IPS-20b (cell line): ENCODE measurements around the gene MRFAP1.
A peak's percentile ranks its signal among the peaks of the same experiment; 100 is the strongest.
"Not testable (repeated sequence)": the region's sequence is repeated elsewhere in the genome, so short reads cannot be mapped to it uniquely, and the experiment has no call there.

Experiments
- H3K27ac ChIP-seq: one replicate; pipeline ENCODE4 v1.5.1; 2013; ENCODE audit warnings: low read length
- H3K27me3 ChIP-seq: 2 replicates; pipeline ENCODE4 v1.6.1; 2013; ENCODE audit warnings: mild to moderate bottlenecking, low read length, inconsistent platforms; ENCODE audit not compliant: insufficient read depth
- H3K36me3 ChIP-seq: 2 replicates; pipeline ENCODE4 v1.6.1; 2013; ENCODE audit warnings: low read depth, mild to moderate bottlenecking, inconsistent platforms, low read length, moderate library complexity; ENCODE audit not compliant: insufficient read depth
- H3K4me1 ChIP-seq: 2 replicates; pipeline ENCODE4 v1.6.1; 2013; ENCODE audit warnings: mild to moderate bottlenecking, control low read depth, inconsistent platforms, low read length, moderate library complexity; ENCODE audit not compliant: insufficient read depth
- H3K4me3 ChIP-seq: 2 replicates; pipeline ENCODE4 v1.5.1; 2013; ENCODE audit warnings: mild to moderate bottlenecking, low read length, inconsistent platforms
- H3K9ac ChIP-seq: 2 replicates; pipeline ENCODE4 v1.6.1; 2013; ENCODE audit warnings: low read depth, mild to moderate bottlenecking, inconsistent platforms, low read length, moderate library complexity
- H3K9me3 ChIP-seq: 2 replicates; pipeline ENCODE4 v1.6.1; 2013; ENCODE audit warnings: mild to moderate bottlenecking, low read depth, low read length, inconsistent platforms; ENCODE audit not compliant: insufficient read depth

Gene MRFAP1

DNA sequence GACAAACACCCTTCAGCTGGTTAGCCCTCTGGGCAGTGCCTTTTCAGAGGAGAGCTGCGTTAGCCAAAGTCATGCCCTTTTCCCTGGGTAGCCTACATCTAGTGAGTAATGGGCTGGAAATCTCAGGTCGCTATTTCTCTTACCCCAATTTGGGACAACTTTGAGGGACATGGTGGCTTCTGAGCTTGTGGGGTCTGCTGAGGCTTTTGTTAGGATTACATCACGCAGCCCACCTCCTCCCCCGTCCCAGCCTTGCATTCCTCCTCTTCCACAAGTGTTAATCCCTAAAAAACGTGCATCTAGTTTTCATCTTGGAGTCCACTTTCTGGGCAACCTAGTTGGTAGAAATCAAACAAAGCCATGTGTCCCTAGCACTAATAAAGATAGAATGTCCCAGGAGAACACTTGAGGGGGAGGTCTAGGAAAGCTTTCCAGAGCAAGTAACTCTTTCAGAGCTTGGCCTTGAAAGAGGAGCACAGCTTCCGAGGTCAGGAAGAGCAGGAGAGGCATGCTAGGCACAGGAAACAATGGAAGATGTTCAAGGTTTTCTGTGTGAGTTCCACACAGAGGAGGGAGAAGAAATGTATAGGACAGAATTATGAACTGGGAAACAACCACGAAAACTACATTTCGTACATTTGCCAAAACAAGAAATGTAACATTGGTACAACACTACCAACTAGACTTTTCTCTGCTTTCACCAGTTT lies 2.8 kb downstream of the MRFAP1 start:
- peaks cover 19% of the 10 kb centered on the region for H3K36me3 ChIP-seq
- H3K4me3 ChIP-seq = no peak overlapping the region
- no peaks in the 10 kb centered on the region; the same call in 1 of the 2 replicates for H3K4me1 ChIP-seq
- no peaks in the 10 kb centered on the region for H3K27me3 ChIP-seq
- H3K9me3 ChIP-seq = no peaks in the 10 kb centered on the region
- H3K27ac ChIP-seq = no peak overlapping the region
- H3K9ac ChIP-seq = no peak overlapping the region

DNA sequence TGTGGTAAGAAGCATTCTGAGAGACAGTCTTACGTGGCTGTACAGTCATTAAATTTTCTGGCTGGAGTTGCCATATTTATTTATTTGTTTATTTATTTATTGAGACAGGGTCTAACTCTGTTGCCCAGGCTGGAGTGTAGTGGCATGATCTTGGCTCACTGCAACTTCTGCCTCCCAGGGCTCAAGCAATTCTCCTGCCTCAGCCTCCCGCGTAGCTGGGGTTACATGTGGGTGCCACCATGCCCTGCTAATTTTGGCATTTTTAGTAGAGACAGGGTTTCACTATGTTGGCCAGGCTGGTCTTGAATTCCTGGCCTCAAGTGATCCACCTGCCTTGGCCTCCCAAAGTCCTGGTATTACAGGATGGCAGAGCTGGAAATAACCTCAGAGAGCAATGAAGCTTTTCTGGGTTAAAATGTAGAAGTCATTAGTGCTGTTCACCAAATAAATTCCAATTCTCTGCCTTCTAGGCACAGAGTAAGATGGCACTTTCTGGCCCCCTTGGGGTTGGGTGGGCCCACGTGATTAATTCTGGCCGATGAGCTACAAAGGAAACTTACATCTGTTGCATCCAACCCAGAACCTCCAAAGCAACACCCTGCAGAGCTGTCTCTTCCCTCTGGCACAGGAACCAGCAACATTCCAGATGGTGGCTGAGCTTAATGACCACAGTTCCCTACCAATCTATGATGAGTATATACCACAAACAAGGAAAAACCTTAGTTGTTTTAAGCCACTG lies 4.5 kb downstream of the MRFAP1 start:
- no peaks in the 10 kb centered on the region for H3K9me3 ChIP-seq
- H3K27ac ChIP-seq = no peak overlapping the region
- H3K9ac ChIP-seq = no peak overlapping the region

DNA sequence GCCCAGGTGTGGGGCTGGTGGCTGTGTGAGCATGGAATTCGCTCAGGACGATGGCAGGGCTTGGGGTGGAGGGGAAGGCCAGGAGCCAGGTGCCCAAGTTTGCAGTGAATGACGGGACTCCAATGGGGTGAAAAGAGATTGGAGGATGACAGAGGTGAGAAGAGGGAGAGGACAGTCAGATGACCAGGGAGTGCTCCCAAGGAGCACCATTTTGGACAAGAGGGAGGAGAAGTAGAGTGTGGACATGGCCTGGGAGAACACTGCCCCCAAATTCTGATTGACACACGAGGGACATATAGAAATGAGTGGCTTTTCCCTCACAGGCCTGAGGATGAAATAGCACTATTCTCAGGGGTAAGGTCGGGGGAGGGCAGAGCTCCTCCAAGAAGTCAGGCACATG lies 6.7 kb downstream of the MRFAP1 start:
- H3K36me3 ChIP-seq = peaks cover 13% of the 10 kb centered on the region
- no peaks in the 10 kb centered on the region; the same call in 1 of the 2 replicates for H3K4me1 ChIP-seq

More for the DNA sequence above, 4.5 kb downstream of the MRFAP1 start:
- Histone ChIP-seq H3K4me1 (no peaks in the 10 kb centered on the region; the same call in 1 of the 2 replicates), H3K4me3 (no peak overlapping the region), H3K27me3 (no peaks in the 10 kb centered on the region), H3K36me3 (peaks cover 19% of the 10 kb centered on the region)

DNA sequence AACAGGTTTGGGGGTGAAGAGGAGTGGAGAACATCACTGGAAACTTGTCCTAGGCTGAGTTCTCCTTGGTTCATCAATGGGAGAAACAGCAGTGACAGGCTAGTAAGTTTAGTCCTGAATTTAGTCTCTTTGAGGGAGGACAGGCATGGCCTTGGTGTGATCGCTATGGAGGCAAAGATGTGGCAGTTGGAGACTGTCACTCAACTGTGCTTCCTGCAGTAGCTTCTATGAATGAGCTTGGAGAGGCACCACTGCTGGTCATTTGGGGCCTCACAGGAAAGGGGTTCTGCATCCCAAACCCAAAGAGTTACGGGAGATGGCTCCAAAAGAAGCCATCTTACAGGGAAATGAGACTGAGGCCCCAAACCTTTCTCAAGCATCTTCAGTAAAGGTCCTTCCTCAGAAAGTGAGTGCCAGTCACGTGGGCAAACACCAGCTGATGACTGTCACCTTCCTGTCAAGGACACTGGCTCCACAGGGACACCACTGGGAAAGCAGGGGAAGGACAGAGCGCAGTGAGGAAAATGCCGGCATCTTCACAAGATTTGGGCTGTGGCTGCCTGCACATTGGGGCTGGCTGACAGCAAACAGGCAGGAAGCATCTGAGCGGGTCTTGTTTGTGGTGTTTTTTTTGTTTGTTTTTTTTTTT lies 7.2 kb downstream of the MRFAP1 start:
- peaks cover 8% of the 10 kb centered on the region for H3K36me3 ChIP-seq
- no peaks in the 10 kb centered on the region for H3K4me1 ChIP-seq
- no peak overlapping the region for H3K27ac ChIP-seq
- no peak overlapping the region for H3K9ac ChIP-seq
- no peaks in the 10 kb centered on the region for H3K27me3 ChIP-seq
- no peak overlapping the region for H3K4me3 ChIP-seq
- H3K9me3 ChIP-seq = no peaks in the 10 kb centered on the region

More for the DNA sequence above, 6.7 kb downstream of the MRFAP1 start:
- Histone ChIP-seq H3K27ac (no peak overlapping the region), H3K9me3 (no peaks in the 10 kb centered on the region), H3K9ac (no peak overlapping the region), H3K27me3 (no peaks in the 10 kb centered on the region), H3K4me3 (no peak overlapping the region)

DNA sequence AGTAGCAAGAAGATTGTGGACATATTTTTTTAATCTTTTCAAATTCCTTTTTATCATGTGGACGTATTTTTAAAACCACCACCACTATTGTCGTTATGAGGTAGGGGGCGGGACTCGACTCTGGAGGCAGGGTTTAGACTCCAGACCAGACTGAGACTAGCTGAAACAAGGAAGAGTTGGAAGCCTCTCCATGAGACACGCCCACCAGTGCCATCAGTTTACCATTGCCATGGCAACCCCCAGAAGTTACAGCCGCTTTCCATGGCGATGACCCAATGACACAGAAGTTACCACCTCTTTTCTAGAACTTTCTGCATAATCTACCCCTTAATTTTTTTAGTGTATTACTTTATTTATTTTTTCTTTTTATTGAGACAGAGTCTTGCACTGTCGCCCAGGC lies 8.7 kb downstream of the MRFAP1 start:
- Histone ChIP-seq H3K27me3 (no peaks in the 10 kb centered on the region), H3K4me1 (no peaks in the 10 kb centered on the region), H3K9me3 (no peaks in the 10 kb centered on the region), H3K27ac (no peak overlapping the region), H3K4me3 (no peak overlapping the region), H3K9ac (no peak overlapping the region), H3K36me3 (no peaks in the 10 kb centered on the region)

DNA sequence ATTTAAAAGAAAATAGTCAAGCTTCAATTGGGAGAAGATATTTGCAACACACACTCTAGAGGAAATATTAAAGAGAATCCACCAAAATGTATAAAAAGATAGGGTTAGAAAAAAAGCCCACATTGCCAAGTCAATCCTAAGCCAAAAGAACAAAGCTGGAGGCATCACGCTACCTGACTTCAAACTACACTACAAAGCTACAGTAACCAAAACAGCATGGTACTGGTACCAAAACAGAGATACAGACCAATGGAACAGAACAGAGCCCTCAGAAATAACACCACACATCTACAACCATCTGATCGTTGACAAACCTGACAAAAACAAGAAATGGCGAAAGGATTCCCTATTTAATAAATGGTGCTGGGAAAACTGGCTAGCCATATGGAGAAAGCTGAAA lies 13.7 kb downstream of the MRFAP1 start:
- H3K27ac ChIP-seq, H3K4me1 ChIP-seq, H3K4me3 ChIP-seq, H3K9me3 ChIP-seq, H3K36me3 ChIP-seq, H3K9ac ChIP-seq: not testable (repeated sequence)
- peaks cover 14% of the 10 kb centered on the region for H3K27me3 ChIP-seq

DNA sequence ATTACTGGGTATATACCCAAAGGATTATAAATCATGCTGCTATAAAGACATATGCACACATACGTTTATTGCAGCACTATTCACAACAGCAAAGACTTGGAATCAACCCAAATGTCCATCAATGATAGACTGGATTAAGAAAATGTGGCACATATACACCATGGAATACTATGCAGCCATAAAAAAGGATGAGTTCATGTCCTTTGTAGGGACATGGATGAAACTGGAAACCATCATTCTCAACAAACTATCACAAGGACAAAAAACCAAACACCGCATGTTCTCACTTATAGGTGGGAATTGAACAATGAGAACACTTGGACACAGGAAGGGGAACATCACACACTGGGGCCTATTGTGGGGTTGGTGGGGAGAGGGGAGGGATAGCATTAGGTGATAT lies 14.8 kb downstream of the MRFAP1 start:
- H3K9ac ChIP-seq, H3K9me3 ChIP-seq, H3K36me3 ChIP-seq, H3K4me1 ChIP-seq, H3K4me3 ChIP-seq, H3K27ac ChIP-seq: not testable (repeated sequence)
- H3K27me3 ChIP-seq = peaks cover 25% of the 10 kb centered on the region

DNA sequence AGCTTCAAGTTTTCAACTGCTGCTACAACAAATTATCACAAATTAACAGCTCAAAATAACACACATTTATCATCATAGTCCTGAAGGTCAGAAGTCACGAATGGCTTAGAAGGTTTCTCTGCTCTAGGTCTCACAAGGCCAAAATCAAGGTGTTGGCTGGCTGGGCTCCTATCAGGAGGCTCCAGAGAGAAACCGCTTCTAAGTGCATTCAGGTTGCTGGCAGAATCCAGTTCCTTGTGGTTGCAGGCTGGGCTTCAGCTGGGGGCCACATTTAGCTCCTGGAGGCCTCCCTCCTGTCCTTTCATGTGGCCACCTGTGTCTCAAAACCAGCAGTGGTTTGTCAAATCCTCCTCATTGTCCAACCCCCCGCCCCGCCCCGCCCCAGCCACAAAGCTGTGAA lies 15.4 kb downstream of the MRFAP1 start:
- Histone ChIP-seq H3K36me3 (no peaks in the 10 kb centered on the region), H3K27ac (no peak overlapping the region), H3K9me3 (no peaks in the 10 kb centered on the region), H3K4me3 (no peak overlapping the region), H3K9ac (no peak overlapping the region), H3K4me1 (no peaks in the 10 kb centered on the region; the same call in 1 of the 2 replicates), H3K27me3 (peaks cover 31% of the 10 kb centered on the region)

DNA sequence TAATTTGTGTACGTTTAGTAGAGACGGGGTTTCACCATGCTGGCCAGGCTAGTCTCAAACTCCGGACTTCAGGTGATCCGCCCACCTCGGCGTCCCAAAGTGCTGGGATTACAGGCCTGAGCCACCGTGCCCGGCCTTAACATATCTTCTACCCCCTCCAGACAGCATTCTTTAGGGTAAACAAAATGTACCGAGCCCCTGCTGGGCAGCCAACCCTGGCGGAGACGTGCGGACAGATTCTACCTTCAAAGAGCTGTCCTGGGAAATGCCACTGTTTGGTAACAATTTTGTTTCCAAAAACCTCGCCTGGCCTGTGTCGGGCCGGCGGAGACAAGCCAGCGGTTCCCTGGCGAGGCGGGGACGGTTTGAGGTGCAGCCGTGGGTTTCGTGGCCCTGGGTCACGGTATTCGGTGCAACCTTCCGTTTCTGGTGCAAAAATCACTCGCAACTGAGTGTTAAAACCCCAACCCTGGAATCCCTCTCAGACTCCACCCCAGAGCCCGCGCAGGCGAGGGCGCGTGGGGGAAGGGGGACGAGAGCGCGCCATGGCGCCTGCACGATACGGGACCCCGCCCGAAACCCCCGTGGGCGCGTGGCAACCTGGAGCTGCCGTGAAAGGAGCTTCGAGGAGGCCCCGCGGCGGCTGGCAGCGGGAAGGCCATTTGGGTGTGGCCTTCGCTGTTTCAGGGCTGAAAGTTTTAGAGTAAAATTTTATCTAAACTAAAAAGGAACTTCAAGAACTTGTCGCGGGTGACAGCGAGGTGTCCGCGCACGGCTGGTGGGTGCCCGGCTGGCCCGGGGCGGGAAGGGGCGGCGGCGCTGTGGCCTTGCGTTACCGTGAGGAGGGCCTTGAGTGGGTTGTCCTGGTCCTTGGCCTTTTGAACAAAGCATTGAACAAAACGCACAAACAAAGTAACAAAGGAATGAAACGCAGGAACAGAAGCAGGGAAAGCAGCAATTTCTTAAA lies 17.0 kb downstream of the MRFAP1 start:
- Histone ChIP-seq H3K4me1 (no peaks in the 10 kb centered on the region; the same call in 1 of the 2 replicates), H3K36me3 (no peaks in the 10 kb centered on the region), H3K9me3 (no peaks in the 10 kb centered on the region), H3K27me3 (peaks cover 46% of the 10 kb centered on the region), H3K4me3 (no peak overlapping the region), H3K27ac (no peak overlapping the region), H3K9ac (no peak overlapping the region)

DNA sequence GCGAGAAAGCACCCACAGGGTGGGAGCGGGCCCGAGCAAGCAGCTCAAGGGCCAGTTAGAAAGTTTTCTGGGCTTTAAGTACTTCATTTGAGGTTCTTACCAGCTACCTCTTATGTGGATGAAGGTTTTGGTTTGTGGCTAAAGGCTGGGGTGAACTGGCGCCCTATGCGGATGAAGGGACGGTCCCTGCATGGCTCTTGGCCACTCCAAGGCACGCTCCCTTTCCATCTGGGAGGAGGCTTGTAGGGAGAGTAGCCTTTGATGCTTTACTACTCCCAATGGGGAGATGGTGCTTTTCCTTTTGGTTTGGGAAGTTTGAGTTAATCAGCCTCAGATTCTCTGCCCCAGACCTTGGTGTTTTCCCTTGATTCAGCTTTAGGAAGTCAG lies 17.7 kb downstream of the MRFAP1 start:
- H3K9me3 ChIP-seq = no peaks in the 10 kb centered on the region
- H3K27ac ChIP-seq = no peak overlapping the region
- H3K9ac ChIP-seq = no peak overlapping the region; the same call in 1 of the 2 replicates
- peaks cover 53% of the 10 kb centered on the region for H3K27me3 ChIP-seq
- no peaks in the 10 kb centered on the region for H3K36me3 ChIP-seq
- H3K4me3 ChIP-seq = peak overlapping the region; percentile 54; the same call in 1 of the 2 replicates
- no peaks in the 10 kb centered on the region; the same call in 1 of the 2 replicates for H3K4me1 ChIP-seq

DNA sequence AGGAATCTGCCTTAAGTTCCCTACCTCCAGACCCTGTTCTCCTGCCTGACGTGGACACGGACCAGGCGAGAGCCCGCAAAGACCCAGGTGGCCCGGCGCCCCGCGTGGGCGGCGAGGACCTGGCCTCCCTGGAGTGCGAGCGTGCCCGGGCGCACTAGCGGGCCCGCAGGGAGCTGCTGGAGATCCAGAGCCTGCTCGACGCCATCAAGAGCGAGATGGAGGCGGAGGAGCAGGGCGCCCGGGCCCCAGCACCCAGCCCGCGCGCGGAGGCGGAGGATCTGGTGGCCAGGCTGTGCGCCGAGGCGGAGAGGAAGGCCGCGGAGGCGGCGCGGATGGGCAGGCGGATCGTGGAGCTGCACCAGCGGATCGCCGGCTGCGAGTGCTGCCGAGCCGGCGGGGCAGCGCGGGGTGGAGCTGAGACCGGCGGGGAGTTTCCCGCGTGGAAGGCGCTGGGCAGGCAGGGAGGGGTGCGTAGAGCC lies 18.2 kb downstream of the MRFAP1 start:
- Histone ChIP-seq H3K27ac (no peak overlapping the region), H3K4me1 (no peaks in the 10 kb centered on the region; the same call in 1 of the 2 replicates), H3K4me3 (peak overlapping the region; percentile 54; the same call in 1 of the 2 replicates), H3K27me3 (peaks cover 57% of the 10 kb centered on the region), H3K9ac (no peak overlapping the region), H3K36me3 (no peaks in the 10 kb centered on the region), H3K9me3 (no peaks in the 10 kb centered on the region)
